Measurements from ENCODE around the gene AMZ1.
"Not testable (repeated sequence)": the region's sequence is repeated elsewhere in the genome, so short reads cannot be mapped to it uniquely, and the experiment has no call there.

Gene AMZ1

GRCh38 chr7:2729893-2730716 is 42.1 kb downstream of the AMZ1 start:
- intact Hi-C loops (cut with DNase I), result loop anchor here (10.0 kb wide), 1 partner anchor 115 kb away; the partner anchor contains the start of gene GNA12
- peak in 40 of 42 donors; percentile 45 to 85 (median 67) for DNase-seq

GRCh38 chr7:2730846-2731770 is 43.1 kb downstream of the AMZ1 start:
- DNase-seq, result peak in 18 of 42 donors; percentile 2 to 43 (median 15)
- intact Hi-C loops (cut with DNase I), result no loop called here

- intact Hi-C loops (cut with DNase I), result no loop called here
- DNase-seq, result peak in 10 of 42 donors; percentile 5 to 21 (median 12)
Observed at GRCh38 chr7:2732388-2732787, 44.4 kb downstream of the AMZ1 start.

GRCh38 chr7:2732959-2733584 is 45.1 kb downstream of the AMZ1 start:
- intact Hi-C loops (cut with DNase I), result no loop called here
- peak in 22 of 42 donors; percentile 16 to 78 (median 53) for DNase-seq

GRCh38 chr7:2734084-2734686 is 46.2 kb downstream of the AMZ1 start:
- intact Hi-C loops (cut with DNase I), result no loop called here
- DNase-seq, result peak in 15 of 42 donors; percentile 0 to 42 (median 12)

- peak in 17 of 42 donors; percentile 10 to 60 (median 39) for DNase-seq
- intact Hi-C loops (cut with DNase I), result no loop called here
Observed at GRCh38 chr7:2734751-2735571, 47.0 kb downstream of the AMZ1 start.

GRCh38 chr7:2735744-2736143 is 47.7 kb downstream of the AMZ1 start:
- intact Hi-C loops (cut with DNase I), result no loop called here

GRCh38 chr7:2736411-2736914 is 48.5 kb downstream of the AMZ1 start:
- intact Hi-C loops (cut with DNase I), result no loop called here
- DNase-seq, result peak in 28 of 42 donors; percentile 26 to 84 (median 63)

More at GRCh38 chr7:2735744-2736143, 47.7 kb downstream of the AMZ1 start:
- peak in 13 of 42 donors; percentile 1 to 45 (median 16) for DNase-seq

- DNase-seq, result peak in 11 of 42 donors; percentile 1 to 42 (median 21)
- intact Hi-C loops (cut with DNase I), result not testable (repeated sequence)
Observed at GRCh38 chr7:2737005-2737743, 49.2 kb downstream of the AMZ1 start.

GRCh38 chr7:2737771-2738540 is 50.0 kb downstream of the AMZ1 start:
- peak in 16 of 42 donors; percentile 6 to 70 (median 43) for DNase-seq
- intact Hi-C loops (cut with DNase I), result no loop called here

GRCh38 chr7:2738766-2739549 is 51.0 kb downstream of the AMZ1 start:
- peak in 12 of 42 donors; percentile 0 to 43 (median 21) for DNase-seq
- intact Hi-C loops (cut with DNase I), result no loop called here

- intact Hi-C loops (cut with DNase I), result not testable (repeated sequence)
Observed at GRCh38 chr7:2743523-2744185, 55.7 kb downstream of the AMZ1 start.

GRCh38 chr7:2748684-2749083 is 60.7 kb downstream of the AMZ1 start:
- intact Hi-C loops (cut with DNase I), result not testable (repeated sequence)

More at GRCh38 chr7:2743523-2744185, 55.7 kb downstream of the AMZ1 start:
- peak in 1 of 42 donors; percentile 22 for DNase-seq

GRCh38 chr7:2750004-2750407 is 62.0 kb downstream of the AMZ1 start:
- peak in 1 of 42 donors; percentile 24 for DNase-seq
- intact Hi-C loops (cut with DNase I), result no loop called here

More at GRCh38 chr7:2748684-2749083, 60.7 kb downstream of the AMZ1 start:
- not testable (repeated sequence) for DNase-seq

GRCh38 chr7:2751086-2751485 is 63.1 kb downstream of the AMZ1 start:
- DNase-seq, result peak in 1 of 42 donors; percentile 35
- intact Hi-C loops (cut with DNase I), result no loop called here
